Measurements from ENCODE around the gene CCDC91. TPM values are rescaled to one million over a fixed set of nuclear protein-coding genes. Genes with fewer than 3 reads are reported as not detected.
"Not testable (repeated sequence)": the region's sequence is repeated elsewhere in the genome, so short reads cannot be mapped to it uniquely, and the experiment has no call there.

CCDC91 gene
- polyA plus RNA-seq, 3 donors = 6.3 to 18.1 (median 15.6) TPM

DNA sequence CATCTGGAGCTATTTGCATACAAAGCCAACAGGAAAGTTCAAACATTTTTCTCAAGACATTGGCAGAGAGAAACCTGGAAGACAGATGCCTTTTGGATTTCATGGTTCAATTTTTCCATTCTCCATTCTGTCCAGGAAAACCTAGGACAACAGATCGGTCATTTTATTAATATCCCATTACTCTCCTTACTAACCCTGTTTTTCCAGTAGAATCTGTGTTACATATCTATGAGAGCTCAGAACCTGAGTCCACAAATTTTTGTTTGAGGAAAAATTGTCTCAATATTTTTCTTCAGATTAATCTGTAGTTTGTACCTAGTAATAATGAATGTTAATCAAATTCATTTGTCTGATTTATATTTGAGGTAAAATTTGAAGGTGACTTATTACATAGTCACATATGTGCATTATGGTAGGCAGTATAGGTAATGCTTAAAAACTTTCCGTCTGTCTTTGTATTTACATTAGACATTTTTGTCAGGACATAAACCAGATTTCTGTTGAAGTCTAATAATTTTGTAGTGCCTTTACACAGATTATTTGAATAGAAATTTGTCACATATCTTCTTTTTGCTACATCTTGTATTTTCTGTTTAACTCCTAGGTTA, 75.3 kb downstream of the CCDC91 start:
- Mint-ChIP-seq H3K27me3 (ENCODE audit: low read depth in 3 of 3) (peaks cover 0 to 2% (median 0%) of the 10 kb centered on the region in 3 donors), H3K4me1 (no peaks in the 10 kb centered on the region), H3K36me3 (peaks cover 27% of the 10 kb centered on the region in 2 donors), H3K27ac (no peak overlapping the region), H3K4me3 (no peak overlapping the region), H3K9me3 (peaks cover 0 to 10% (median 2%) of the 10 kb centered on the region in 7 donors)
- H3K79me2 ChIP-seq (ENCODE audit: insufficient read depth, low read length) = no peaks in the 10 kb centered on the region
- no peak overlapping the region for H3K4me2 ChIP-seq (replicated peaks; ENCODE audit: extremely low read depth, low read length, poor library complexity, severe bottlenecking)
- no peak overlapping the region for H3K4me3 ChIP-seq (replicated peaks in 1 of 3; ENCODE audit: low read depth in 2 of 3, low read length in 3 of 3)
- no peak overlapping the region for H2AFZ ChIP-seq (ENCODE audit: insufficient read depth, low read depth, low read length, poor library complexity, severe bottlenecking)
- peaks cover 0 to 17% of the 10 kb centered on the region in 2 donors for H3K36me3 ChIP-seq (replicated peaks in 1 of 2; ENCODE audit: control insufficient read depth in 1 of 2, insufficient read depth in 2 of 2, low read length in 2 of 2)
- H3K27me3 ChIP-seq (ENCODE audit: control insufficient read depth in 2 of 2, insufficient read depth in 2 of 2, low read length in 2 of 2) = no peaks in the 10 kb centered on the region
- no peaks in the 10 kb centered on the region for H3K4me1 ChIP-seq (ENCODE audit: control insufficient read depth in 1 of 2, insufficient read depth in 2 of 2, low read length in 2 of 2)
- TF ChIP-seq CTCF (IDR thresholded peaks at IDR 0.05) = no peak
- H3K9ac ChIP-seq (ENCODE audit: insufficient read depth, low read length, poor library complexity, severe bottlenecking) = no peak overlapping the region
- peaks cover 0 to 2% of the 10 kb centered on the region in 2 donors for H3K9me3 ChIP-seq (replicated peaks in 1 of 2; ENCODE audit: control insufficient read depth in 1 of 2, insufficient read depth in 1 of 2, low read length in 2 of 2)
- DNase-seq = no peak
- no peaks in the 10 kb centered on the region for H4K20me1 ChIP-seq (ENCODE audit: insufficient read depth, low read length)
- no CpG with 5 or more reads among the region's 2 CpGs for WGBS (ENCODE audit: insufficient coverage)
- intact Hi-C loops (cut with micrococcal nuclease) = no loop called here
- no peak overlapping the region for H3K27ac ChIP-seq (ENCODE audit: low read depth in 1 of 2, low read length in 2 of 2)

DNA sequence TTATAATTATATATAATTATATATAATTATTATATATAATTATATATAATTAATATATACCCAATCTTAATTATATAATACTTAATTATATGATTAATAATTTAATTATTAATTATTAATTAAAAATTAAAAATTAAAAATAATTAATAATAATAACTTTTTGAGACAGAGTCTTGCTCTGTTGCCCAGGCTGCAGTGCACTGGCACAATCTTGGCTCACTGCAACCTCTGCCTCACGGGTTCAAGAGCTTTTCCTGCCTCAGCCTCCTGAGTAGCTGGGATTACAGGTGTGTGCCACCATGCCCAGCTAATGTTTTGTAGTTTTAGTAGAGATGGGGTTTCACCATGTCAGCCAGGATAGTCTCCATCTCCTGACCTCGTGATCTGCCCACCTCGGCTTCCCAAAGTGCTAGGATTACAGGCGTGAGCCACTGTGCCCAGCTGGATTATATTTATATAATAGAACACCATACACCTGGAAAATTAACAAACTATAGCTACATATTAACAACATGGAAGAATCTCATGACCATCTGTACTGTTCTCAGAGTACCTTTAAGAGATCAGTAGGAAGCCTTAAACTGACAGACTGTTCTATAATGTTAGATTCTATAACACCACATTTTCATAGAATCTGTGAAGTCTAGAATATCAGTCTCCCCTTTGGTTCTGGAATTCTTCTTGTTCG, 77.8 kb downstream of the CCDC91 start:
- H2AFZ ChIP-seq (ENCODE audit: insufficient read depth, low read depth, low read length, poor library complexity, severe bottlenecking); H3K27me3 Mint-ChIP-seq (ENCODE audit: low read depth in 3 of 3); H3K4me1 Mint-ChIP-seq; H3K4me1 ChIP-seq (ENCODE audit: control insufficient read depth in 1 of 2, insufficient read depth in 2 of 2, low read length in 2 of 2); DNase-seq; intact Hi-C loops (cut with micrococcal nuclease); H3K4me3 ChIP-seq (replicated peaks in 1 of 3; ENCODE audit: low read depth in 2 of 3, low read length in 3 of 3); H3K4me2 ChIP-seq (replicated peaks; ENCODE audit: extremely low read depth, low read length, poor library complexity, severe bottlenecking); H3K9me3 ChIP-seq (replicated peaks in 1 of 2; ENCODE audit: control insufficient read depth in 1 of 2, insufficient read depth in 1 of 2, low read length in 2 of 2); H3K27ac Mint-ChIP-seq; H3K9ac ChIP-seq (ENCODE audit: insufficient read depth, low read length, poor library complexity, severe bottlenecking); H3K79me2 ChIP-seq (ENCODE audit: insufficient read depth, low read length); H4K20me1 ChIP-seq (ENCODE audit: insufficient read depth, low read length); H3K27ac ChIP-seq (ENCODE audit: low read depth in 1 of 2, low read length in 2 of 2); H3K4me3 Mint-ChIP-seq; H3K27me3 ChIP-seq (ENCODE audit: control insufficient read depth in 2 of 2, insufficient read depth in 2 of 2, low read length in 2 of 2): not testable (repeated sequence)
- Mint-ChIP-seq H3K9me3 (peaks cover 1 to 20% (median 8%) of the 10 kb centered on the region in 7 donors), H3K36me3 (peaks cover 10 to 15% of the 10 kb centered on the region in 2 donors)
- peaks cover 0 to 12% of the 10 kb centered on the region in 2 donors for H3K36me3 ChIP-seq (replicated peaks in 1 of 2; ENCODE audit: control insufficient read depth in 1 of 2, insufficient read depth in 2 of 2, low read length in 2 of 2)
- 100% methylated on average over 2 of the region's 5 CpGs for WGBS (ENCODE audit: insufficient coverage)

Measured in CD14-positive monocyte (primary cell).